HEK293 (cell line): ENCODE measurements around the gene RPS6KA1.

ENCODE experiments used
- GLIS1 ChIP-seq: fragments of 450-650 bp; formaldehyde crosslinking; IDR thresholded peaks from 2 replicates; pipeline ENCODE4 v1.5.1; 2016; ENCODE audit warnings: missing biosample characterization, missing genetic modification characterization
- MYNN ChIP-seq: fragments of 450-650 bp; formaldehyde crosslinking; IDR thresholded peaks from 2 replicates; pipeline ENCODE4 v1.5.1; 2016; ENCODE audit warnings: missing biosample characterization, missing genetic modification characterization, borderline replicate concordance
- MZF1 ChIP-seq: fragments of 450-650 bp; formaldehyde crosslinking; IDR thresholded peaks from 2 replicates; pipeline ENCODE4 v1.5.1; 2017; ENCODE audit warnings: missing biosample characterization, missing genetic modification characterization, borderline replicate concordance
- SCRT1 ChIP-seq: fragments of 450-650 bp; formaldehyde crosslinking; IDR thresholded peaks from 2 replicates; pipeline ENCODE4 v1.5.1; 2016; ENCODE audit warnings: missing biosample characterization, missing genetic modification characterization, borderline replicate concordance
- TCF7L2 ChIP-seq: IDR thresholded peaks from 2 replicates; pipeline ENCODE4 v1.6.1; 2011; ENCODE audit warnings: low read depth, mild to moderate bottlenecking, inconsistent platforms, low read length, moderate library complexity, borderline replicate concordance
- YY1 ChIP-seq: fragments of 450-650 bp; formaldehyde crosslinking; IDR thresholded peaks from 2 replicates; pipeline ENCODE4 v1.5.1; 2018; ENCODE audit warnings: missing biosample characterization, missing genetic modification characterization
- ZBTB48 ChIP-seq: fragments of 450-650 bp; formaldehyde crosslinking; IDR thresholded peaks from 2 replicates; pipeline ENCODE4 v1.5.1; 2016; ENCODE audit warnings: missing biosample characterization, missing genetic modification characterization
- ZFP3 ChIP-seq: fragments of 450-650 bp; formaldehyde crosslinking; IDR thresholded peaks from 2 replicates; pipeline ENCODE4 v1.5.1; 2016; ENCODE audit warnings: low read depth, missing biosample characterization, missing genetic modification characterization
- ZFP69B ChIP-seq: fragments of 450-650 bp; formaldehyde crosslinking; IDR thresholded peaks from 2 replicates; pipeline ENCODE4 v1.5.1; 2016; ENCODE audit warnings: missing biosample characterization, missing genetic modification characterization
- ZIC2 ChIP-seq: fragments of 450-650 bp; formaldehyde crosslinking; IDR thresholded peaks from 2 replicates; pipeline ENCODE4 v1.5.1; 2016; ENCODE audit warnings: missing biosample characterization, missing genetic modification characterization
- ZNF10 ChIP-seq: fragments of 450-650 bp; formaldehyde crosslinking; IDR thresholded peaks from 2 replicates; pipeline ENCODE4 v1.5.1; 2017; ENCODE audit warnings: missing biosample characterization, missing genetic modification characterization
- ZNF157 ChIP-seq: fragments of 450-650 bp; formaldehyde crosslinking; IDR thresholded peaks from 2 replicates; pipeline ENCODE4 v1.5.1; 2016; ENCODE audit warnings: missing biosample characterization, missing genetic modification characterization
- ZNF184 ChIP-seq: fragments of 450-650 bp; IDR thresholded peaks from 2 replicates; pipeline ENCODE4 v1.5.1; 2018; ENCODE audit warnings: missing biosample characterization, mild to moderate bottlenecking, missing genetic modification characterization
- ZNF221 ChIP-seq: fragments of 450-650 bp; formaldehyde crosslinking; IDR thresholded peaks from 2 replicates; pipeline ENCODE4 v1.5.1; 2017; ENCODE audit warnings: missing biosample characterization, missing genetic modification characterization, borderline replicate concordance
- ZNF302 ChIP-seq: fragments of 450-650 bp; formaldehyde crosslinking; IDR thresholded peaks from 2 replicates; pipeline ENCODE4 v1.5.1; 2016; ENCODE audit warnings: missing biosample characterization, missing genetic modification characterization, low read depth
- ZNF350 ChIP-seq: fragments of 450-650 bp; formaldehyde crosslinking; IDR thresholded peaks from 2 replicates; pipeline ENCODE4 v1.5.0; 2017; ENCODE audit warnings: missing biosample characterization, mild to moderate bottlenecking, missing genetic modification characterization
- ZNF394 ChIP-seq: fragments of 450-650 bp; formaldehyde crosslinking; IDR thresholded peaks from 2 replicates; pipeline ENCODE4 v1.5.1; 2016; ENCODE audit warnings: missing biosample characterization, missing genetic modification characterization, mild to moderate bottlenecking, moderate library complexity, borderline replicate concordance
- ZNF404 ChIP-seq: fragments of 450-650 bp; formaldehyde crosslinking; IDR thresholded peaks from 2 replicates; pipeline ENCODE4 v1.5.1; 2017; ENCODE audit warnings: missing biosample characterization, missing genetic modification characterization
- ZNF426 ChIP-seq: fragments of 450-650 bp; formaldehyde crosslinking; IDR thresholded peaks from 2 replicates; pipeline ENCODE4 v1.5.1; 2017; ENCODE audit warnings: missing biosample characterization, missing genetic modification characterization, mild to moderate bottlenecking, inconsistent platforms, moderate library complexity
- ZNF747 ChIP-seq: fragments of 450-650 bp; formaldehyde crosslinking; IDR thresholded peaks from 2 replicates; pipeline ENCODE4 v1.5.1; 2016; ENCODE audit warnings: missing biosample characterization, missing genetic modification characterization
- ZNF792 ChIP-seq: fragments of 450-650 bp; formaldehyde crosslinking; IDR thresholded peaks from 2 replicates; pipeline ENCODE4 v1.5.1; 2016; ENCODE audit warnings: missing biosample characterization, missing genetic modification characterization
- TF ChIP-seq, protein P1 (sequence below): fragments of 450-650 bp; formaldehyde crosslinking; IDR thresholded peaks from 2 replicates; pipeline ENCODE4; 2016; ENCODE audit warnings: missing biosample characterization, missing genetic modification characterization
- TF ChIP-seq, protein P2 (sequence below): IDR thresholded peaks from 2 replicates; pipeline ENCODE4 v1.6.1; 2011; ENCODE audit warnings: mild to moderate bottlenecking, low read depth, low read length, borderline replicate concordance
- TF ChIP-seq, protein P3 (sequence below): fragments of 450-650 bp; formaldehyde crosslinking; IDR thresholded peaks from 2 replicates; pipeline ENCODE4 v1.5.1; 2016; ENCODE audit warnings: missing biosample characterization, missing genetic modification characterization
- TF ChIP-seq, protein P4 (sequence below): fragments of 450-650 bp; IDR thresholded peaks from 2 replicates; pipeline ENCODE4 v1.5.1; 2018; ENCODE audit warnings: missing biosample characterization, missing genetic modification characterization
- TF ChIP-seq, protein P5 (sequence below): fragments of 450-650 bp; formaldehyde crosslinking; IDR thresholded peaks from 2 replicates; pipeline ENCODE4 v1.5.1; 2016; ENCODE audit warnings: missing biosample characterization, missing genetic modification characterization, low read depth
- TF ChIP-seq, protein P6 (sequence below): fragments of 450-650 bp; formaldehyde crosslinking; IDR thresholded peaks from 2 replicates; pipeline ENCODE4 v1.5.1; 2016; ENCODE audit warnings: missing biosample characterization, missing genetic modification characterization, low read depth
- TF ChIP-seq, protein P7 (sequence below): fragments of 450-650 bp; formaldehyde crosslinking; optimal IDR thresholded peaks from 2 replicates; pipeline ENCODE3; 2016; ENCODE audit warnings: missing biosample characterization, mild to moderate bottlenecking, missing genetic modification characterization

RPS6KA1 gene

DNA sequence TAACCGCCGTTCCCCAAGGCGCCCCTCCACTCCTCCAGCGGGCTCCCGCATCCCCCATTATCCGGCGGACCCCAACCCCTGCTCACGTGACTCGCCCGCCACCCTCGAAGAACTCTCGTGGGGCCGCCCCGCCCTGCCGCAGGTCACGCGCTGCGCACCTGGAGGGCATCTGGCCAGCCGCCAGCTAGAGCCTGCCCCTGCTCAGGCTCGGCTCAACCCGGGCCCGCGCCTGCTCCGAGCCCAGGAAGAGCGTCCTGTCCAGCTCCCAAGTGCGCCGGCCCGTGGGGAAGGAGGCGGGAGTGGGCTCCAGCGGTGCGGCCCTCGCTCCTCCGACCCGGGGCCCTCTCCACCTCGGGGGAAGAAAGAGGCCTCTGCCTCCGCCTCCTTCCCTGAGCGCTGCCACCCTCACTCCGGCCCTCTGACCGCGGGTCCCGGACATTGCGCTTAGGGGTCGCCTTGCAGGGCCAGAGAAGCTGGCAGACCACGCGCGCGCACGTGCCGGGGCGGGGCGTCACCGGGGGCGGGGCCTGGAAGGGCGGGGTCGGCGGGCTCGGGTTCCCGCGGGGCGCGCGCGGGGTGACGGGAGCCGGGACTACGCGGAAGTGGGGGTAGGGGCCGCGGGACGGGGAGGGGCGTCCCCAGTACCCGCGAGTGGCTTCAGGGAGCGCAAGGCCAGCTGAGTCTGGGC, 28.9 kb upstream of the RPS6KA1 start (continued):
- TF ChIP-seq ZNF394 (tag by site-specific recombination) (peak; percentile 78), ZNF426 (tag by site-specific recombination) (no peak), TCF7L2 (no peak), MZF1 (tag by site-specific recombination) (0 out of 2 replicates have a peak, but pooled peaks have one; percentile 14), MYNN (tag by site-specific recombination) (peak; percentile 15; the same call in 1 of the 2 replicates), ZNF404 (tag by site-specific recombination) (no peak), YY1 (tag by site-specific recombination) (peak; percentile 55; the same call in 1 of the 2 replicates), ZBTB48 (tag by site-specific recombination) (peak; percentile 91), GLIS1 (tag by site-specific recombination) (peak; percentile 94), ZNF157 (tag by site-specific recombination) (no peak), SCRT1 (tag by site-specific recombination) (no peak), ZNF747 (tag by site-specific recombination) (no peak), ZFP3 (tag by site-specific recombination) (no peak), ZNF792 (tag by site-specific recombination) (peak; percentile 87; the same call in 1 of the 2 replicates), ZNF184 (tag by site-specific recombination) (no peak; the same call in 1 of the 2 replicates), ZNF221 (tag by site-specific recombination) (no peak), ZFP69B (tag by site-specific recombination) (peak; percentile 33; the same call in 1 of the 2 replicates), ZNF10 (tag by site-specific recombination) (peak; percentile 100), ZNF350 (tag by site-specific recombination) (no peak), ZIC2 (tag by site-specific recombination) (peak; percentile 92), ZNF302 (no peak)
- TF ChIP-seq, protein P1, sequence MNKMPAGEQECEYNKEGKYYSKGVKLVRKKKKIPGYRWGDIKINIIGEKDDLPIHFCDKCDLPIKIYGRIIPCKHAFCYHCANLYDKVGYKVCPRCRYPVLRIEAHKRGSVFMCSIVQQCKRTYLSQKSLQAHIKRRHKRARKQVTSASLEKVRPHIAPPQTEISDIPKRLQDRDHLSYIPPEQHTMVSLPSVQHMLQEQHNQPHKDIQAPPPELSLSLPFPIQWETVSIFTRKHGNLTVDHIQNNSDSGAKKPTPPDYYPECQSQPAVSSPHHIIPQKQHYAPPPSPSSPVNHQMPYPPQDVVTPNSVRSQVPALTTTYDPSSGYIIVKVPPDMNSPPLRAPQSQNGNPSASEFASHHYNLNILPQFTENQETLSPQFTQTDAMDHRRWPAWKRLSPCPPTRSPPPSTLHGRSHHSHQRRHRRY: peak; percentile 55; the same call in 1 of the 2 replicates
- TF ChIP-seq, protein P2, sequence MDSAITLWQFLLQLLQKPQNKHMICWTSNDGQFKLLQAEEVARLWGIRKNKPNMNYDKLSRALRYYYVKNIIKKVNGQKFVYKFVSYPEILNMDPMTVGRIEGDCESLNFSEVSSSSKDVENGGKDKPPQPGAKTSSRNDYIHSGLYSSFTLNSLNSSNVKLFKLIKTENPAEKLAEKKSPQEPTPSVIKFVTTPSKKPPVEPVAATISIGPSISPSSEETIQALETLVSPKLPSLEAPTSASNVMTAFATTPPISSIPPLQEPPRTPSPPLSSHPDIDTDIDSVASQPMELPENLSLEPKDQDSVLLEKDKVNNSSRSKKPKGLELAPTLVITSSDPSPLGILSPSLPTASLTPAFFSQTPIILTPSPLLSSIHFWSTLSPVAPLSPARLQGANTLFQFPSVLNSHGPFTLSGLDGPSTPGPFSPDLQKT: no peak
- TF ChIP-seq, protein P3, sequence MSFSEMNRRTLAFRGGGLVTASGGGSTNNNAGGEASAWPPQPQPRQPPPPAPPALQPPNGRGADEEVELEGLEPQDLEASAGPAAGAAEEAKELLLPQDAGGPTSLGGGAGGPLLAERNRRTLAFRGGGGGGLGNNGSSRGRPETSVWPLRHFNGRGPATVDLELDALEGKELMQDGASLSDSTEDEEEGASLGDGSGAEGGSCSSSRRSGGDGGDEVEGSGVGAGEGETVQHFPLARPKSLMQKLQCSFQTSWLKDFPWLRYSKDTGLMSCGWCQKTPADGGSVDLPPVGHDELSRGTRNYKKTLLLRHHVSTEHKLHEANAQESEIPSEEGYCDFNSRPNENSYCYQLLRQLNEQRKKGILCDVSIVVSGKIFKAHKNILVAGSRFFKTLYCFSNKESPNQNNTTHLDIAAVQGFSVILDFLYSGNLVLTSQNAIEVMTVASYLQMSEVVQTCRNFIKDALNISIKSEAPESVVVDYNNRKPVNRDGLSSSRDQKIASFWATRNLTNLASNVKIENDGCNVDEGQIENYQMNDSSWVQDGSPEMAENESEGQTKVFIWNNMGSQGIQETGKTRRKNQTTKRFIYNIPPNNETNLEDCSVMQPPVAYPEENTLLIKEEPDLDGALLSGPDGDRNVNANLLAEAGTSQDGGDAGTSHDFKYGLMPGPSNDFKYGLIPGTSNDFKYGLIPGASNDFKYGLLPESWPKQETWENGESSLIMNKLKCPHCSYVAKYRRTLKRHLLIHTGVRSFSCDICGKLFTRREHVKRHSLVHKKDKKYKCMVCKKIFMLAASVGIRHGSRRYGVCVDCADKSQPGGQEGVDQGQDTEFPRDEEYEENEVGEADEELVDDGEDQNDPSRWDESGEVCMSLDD (tag by site-specific recombination): peak; percentile 99
- TF ChIP-seq, protein P4, sequence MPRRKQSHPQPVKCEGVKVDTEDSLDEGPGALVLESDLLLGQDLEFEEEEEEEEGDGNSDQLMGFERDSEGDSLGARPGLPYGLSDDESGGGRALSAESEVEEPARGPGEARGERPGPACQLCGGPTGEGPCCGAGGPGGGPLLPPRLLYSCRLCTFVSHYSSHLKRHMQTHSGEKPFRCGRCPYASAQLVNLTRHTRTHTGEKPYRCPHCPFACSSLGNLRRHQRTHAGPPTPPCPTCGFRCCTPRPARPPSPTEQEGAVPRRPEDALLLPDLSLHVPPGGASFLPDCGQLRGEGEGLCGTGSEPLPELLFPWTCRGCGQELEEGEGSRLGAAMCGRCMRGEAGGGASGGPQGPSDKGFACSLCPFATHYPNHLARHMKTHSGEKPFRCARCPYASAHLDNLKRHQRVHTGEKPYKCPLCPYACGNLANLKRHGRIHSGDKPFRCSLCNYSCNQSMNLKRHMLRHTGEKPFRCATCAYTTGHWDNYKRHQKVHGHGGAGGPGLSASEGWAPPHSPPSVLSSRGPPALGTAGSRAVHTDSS (tag by site-specific recombination): no peak
- TF ChIP-seq, protein P5, sequence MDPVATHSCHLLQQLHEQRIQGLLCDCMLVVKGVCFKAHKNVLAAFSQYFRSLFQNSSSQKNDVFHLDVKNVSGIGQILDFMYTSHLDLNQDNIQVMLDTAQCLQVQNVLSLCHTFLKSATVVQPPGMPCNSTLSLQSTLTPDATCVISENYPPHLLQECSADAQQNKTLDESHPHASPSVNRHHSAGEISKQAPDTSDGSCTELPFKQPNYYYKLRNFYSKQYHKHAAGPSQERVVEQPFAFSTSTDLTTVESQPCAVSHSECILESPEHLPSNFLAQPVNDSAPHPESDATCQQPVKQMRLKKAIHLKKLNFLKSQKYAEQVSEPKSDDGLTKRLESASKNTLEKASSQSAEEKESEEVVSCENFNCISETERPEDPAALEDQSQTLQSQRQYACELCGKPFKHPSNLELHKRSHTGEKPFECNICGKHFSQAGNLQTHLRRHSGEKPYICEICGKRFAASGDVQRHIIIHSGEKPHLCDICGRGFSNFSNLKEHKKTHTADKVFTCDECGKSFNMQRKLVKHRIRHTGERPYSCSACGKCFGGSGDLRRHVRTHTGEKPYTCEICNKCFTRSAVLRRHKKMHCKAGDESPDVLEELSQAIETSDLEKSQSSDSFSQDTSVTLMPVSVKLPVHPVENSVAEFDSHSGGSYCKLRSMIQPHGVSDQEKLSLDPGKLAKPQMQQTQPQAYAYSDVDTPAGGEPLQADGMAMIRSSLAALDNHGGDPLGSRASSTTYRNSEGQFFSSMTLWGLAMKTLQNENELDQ: no peak
- TF ChIP-seq, protein P6, sequence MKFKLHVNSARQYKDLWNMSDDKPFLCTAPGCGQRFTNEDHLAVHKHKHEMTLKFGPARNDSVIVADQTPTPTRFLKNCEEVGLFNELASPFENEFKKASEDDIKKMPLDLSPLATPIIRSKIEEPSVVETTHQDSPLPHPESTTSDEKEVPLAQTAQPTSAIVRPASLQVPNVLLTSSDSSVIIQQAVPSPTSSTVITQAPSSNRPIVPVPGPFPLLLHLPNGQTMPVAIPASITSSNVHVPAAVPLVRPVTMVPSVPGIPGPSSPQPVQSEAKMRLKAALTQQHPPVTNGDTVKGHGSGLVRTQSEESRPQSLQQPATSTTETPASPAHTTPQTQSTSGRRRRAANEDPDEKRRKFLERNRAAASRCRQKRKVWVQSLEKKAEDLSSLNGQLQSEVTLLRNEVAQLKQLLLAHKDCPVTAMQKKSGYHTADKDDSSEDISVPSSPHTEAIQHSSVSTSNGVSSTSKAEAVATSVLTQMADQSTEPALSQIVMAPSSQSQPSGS (tag by site-specific recombination): no peak
- TF ChIP-seq, protein P7, sequence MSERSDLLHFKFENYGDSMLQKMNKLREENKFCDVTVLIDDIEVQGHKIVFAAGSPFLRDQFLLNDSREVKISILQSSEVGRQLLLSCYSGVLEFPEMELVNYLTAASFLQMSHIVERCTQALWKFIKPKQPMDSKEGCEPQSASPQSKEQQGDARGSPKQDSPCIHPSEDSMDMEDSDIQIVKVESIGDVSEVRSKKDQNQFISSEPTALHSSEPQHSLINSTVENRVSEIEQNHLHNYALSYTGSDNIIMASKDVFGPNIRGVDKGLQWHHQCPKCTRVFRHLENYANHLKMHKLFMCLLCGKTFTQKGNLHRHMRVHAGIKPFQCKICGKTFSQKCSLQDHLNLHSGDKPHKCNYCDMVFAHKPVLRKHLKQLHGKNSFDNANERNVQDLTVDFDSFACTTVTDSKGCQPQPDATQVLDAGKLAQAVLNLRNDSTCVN: peak; percentile 99
